ENCODE data around the gene C16orf95.

The C16orf95 gene

GRCh38 chr16:87330646-87331045 is 13.5 kb upstream of the C16orf95 start:
- DNase-seq, result no peak

DNA sequence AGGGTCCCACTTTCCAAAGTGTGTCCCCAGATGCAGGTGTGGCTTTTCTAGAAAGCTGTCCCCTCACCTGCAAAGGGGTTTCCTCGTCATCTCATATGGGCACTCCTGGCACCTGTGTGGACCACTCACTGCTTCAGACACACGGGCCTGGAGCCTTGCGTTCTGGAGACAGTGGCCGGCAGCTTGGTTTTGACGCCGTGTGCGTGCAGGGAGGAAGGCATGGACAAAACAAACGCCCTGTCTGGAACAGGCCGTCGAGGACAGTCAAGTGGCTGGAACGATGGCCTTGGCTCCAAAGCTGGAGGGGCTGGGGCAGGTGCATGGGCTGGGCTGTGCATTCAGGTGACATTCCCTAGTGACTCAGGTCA is 13.0 kb upstream of the C16orf95 start:
- no peak for DNase-seq

- DNase-seq, result no peak
Measured at GRCh38 chr16:87329436-87330256, 12.5 kb upstream of the C16orf95 start.

GRCh38 chr16:87328846-87329245 is 11.7 kb upstream of the C16orf95 start:
- DNase-seq, result no peak

DNA sequence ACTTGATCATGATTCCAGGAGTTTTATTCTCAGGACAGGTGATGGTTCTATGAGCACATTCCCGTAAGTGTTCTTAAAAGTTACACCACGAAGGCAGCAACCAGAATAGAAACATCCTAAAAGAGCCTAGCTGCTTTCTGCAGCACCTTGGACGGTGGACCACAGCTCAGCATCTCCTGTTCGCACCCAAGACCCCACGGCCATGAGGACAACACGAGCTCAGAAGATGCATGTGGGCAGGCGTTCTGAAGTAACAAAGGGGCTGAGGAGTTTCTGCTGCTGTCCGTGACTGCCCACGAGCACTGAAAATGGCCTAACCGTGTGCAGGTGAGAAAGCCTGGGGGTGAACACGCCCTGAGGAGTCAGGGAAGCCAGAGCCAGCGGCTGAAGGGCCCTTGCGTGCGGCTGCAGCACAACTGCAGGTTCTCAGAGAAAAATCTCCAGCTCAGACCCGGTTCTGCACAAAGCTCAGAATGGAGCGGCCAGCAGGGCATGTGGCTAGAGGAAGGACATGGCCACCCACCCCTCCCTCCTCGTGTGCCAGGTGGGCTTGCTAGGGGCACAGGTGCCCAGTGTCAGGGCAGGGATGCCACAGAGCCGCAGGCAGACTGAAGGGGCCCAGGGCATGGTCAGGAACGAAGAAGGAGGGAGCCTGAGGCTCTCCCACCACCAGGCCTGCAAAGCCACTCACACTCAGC is 10.8 kb upstream of the C16orf95 start:
- DNase-seq, result no peak

DNA sequence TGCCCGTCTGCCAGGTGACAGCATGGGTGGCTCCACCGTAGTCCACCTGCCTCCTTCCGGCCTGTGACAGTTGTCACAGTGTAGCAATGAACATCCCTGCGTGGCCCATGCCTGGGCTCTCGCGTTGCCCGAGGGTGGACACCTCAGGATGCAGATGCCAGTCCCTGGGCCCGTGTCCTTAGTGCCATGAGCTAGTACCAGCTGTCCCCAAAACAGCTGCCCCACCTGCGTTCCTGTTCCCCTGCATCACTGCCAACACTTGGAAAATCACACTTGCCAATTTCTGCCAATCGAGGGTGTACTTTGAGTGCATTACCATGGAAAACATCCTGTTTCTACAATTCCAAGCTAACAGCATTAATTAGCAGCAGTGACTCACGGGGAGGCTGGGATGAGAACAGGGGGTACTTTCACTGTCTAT is 9.0 kb upstream of the C16orf95 start:
- no peak for DNase-seq

DNA sequence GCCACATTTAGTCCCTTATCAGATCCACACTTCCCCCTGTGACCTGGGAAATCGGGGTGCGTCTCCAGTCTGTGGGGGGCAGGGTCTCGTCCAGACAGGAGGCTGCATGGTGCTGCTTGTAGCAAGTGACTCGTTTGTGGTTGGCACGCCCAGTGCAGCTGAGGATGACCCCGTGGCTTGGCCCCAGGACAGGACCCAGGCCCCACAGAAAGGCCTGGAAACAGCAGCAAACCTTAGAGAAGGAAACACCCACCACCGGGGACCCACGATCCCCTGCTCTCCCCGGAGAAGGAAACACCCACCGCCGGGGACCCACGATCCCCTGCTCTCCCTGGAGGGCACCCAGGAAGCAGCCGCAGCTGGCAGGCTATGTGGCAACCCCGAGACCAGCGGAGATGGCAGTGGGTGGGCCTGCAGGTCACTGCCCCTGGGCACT is 8.2 kb upstream of the C16orf95 start:
- DNase-seq, result no peak

DNA sequence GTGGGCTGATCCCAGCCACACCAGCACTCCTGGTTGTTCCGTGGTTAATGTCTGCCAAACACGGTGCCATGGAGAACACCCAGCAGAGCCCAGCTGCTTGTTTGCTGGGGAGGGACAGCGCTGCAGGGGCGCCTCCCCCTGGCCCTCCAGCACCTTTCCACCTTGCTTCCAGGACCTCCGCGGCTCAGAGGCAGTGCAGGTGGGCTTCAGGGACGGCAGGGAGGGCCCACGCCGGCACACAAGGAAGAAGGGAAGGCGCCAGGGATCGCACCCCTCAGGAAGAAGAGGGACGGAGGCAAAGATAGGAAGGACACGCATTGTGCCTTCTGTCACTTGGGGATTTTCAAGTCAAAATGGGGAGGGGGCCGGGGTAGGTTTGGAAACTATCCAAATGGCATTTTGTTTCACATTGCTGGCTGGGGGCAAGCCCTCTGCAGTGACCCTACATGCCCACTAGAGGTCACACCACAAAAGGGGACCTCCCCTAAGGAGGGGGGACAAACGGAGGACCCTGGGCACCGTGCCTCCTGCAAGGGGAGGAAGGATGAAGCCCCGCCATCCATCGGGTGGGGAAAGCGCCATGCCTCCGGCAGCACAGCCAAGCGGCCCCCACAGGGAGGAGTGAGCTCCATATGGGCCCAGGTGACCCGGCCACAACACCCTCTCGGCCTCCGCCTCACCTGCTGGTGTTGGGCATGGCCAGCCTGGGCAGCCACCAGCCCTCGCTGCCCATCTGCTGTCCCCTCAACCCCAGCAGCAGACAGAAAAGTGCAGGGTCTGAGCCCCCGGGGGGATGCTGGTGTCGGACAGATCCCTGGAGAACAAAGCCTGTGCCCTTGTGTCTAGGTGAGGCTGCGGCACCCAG is 7.5 kb upstream of the C16orf95 start:
- peak; percentile 27 to 30 for DNase-seq

GRCh38 chr16:87323727-87324410 is 6.7 kb upstream of the C16orf95 start:
- DNase-seq, result no peak

DNA sequence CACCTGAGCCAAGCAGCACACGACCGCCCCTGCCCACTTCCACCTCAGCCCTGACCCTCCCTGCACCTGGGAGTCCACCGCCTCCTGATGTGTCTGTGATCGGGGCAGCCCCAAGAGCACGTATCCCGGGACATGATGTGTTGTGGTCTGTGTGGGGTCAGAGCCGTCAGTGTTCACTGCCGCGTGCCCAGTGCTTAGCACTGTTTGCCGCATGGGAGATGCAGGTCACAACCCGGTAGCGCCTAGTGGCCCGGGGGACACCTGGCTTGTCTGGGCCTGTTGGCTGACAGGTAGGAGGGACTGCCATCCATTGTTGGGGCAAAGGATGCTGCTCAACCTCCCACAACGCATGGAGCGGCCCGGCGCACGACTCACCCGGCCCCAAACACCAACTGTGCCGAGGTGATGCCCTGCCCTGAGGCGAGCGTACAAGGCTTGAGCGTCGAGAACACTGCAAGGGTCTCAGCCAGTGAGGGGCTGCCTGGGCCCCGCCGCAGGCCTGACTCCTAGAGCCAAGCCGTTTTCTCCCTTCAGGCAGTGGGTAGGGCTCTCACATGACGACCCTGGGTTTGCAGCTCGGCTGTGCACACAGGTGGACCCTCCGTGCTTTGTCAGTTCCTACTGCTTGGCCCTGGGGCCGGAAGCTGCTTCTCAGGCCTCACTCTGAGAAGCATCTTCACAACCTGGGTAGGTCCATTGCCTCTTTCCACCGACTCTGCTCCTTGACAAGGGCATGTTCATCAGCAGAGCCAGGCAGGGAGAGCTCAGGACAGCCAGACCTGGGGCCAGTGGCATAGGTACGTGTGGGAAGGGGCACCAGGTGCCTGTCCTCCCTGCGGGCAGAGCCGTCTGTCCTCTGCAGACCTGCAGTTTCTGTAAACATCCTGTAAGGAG is 5.9 kb upstream of the C16orf95 start:
- no peak for DNase-seq

DNA sequence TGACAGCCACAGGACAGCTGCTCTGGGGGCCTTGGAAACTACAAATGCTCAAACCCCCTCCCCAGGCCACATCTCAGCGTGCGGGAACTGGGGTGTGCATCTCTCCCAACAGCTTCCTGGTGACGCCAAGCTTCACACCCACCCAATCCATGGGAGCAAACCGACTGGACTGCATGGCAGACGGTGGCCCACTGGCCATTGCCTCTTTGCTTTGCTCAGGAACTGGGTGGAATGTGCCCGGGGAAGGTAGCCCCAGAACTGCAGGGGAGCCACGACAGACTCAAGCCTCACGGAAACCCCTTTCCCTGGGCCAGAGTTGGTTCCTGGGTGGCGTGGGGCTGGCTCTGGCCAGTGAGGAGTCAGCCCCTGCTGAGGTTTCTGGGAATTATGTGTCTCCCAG is 5.2 kb upstream of the C16orf95 start:
- DNase-seq, result no peak

- no peak for DNase-seq
Measured at GRCh38 chr16:87321336-87322107, 4.3 kb upstream of the C16orf95 start.

- no peak for DNase-seq
Measured at GRCh38 chr16:87320510-87321227, 3.5 kb upstream of the C16orf95 start.

GRCh38 chr16:87319997-87320491 is 2.9 kb upstream of the C16orf95 start:
- DNase-seq, result no peak

DNA sequence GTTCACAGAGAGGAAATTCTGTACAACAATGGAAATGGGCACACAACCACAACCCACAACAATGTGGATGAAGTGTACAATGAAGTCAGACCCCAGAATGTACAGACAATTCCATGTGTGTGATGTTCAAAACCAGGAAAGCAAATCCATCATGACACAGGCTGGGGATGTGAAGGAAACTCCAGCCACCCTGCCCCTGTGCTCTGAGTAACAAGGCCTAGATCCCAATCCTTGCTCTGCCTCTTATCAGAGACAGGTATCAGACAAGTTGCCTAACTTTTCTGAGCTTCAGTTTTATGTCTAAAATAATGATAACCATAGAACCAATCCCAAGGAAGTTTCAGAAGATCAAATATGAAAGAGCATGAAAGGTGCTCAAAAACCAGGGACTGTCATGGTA is 1.8 kb upstream of the C16orf95 start:
- no peak for DNase-seq

GRCh38 chr16:87317750-87318644 is 805 bp upstream of the C16orf95 start:
- peak in 1 of 2 experiments; percentile 29 for DNase-seq

DNA sequence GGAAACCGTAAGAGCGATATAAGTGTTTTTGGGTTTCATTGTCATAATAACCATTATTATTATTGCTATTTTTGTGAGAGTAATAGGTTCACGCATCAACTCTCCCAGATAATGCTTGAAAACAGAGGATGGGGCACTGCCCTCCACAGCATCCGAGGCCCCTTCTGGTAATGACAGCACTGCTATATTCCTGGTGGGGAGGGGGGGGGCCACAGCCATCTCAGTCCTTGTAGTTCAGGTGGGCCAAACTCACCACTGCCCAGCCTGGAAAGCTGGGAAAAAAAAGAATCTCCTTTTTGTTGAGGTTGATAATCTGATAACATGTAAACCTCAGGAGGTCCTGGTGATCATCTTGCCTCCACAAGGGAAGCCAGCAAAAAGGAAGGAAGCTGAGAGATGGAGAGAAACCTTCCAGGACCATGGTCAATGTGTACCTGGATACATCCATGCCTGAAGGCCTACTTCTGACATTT is 706 bp downstream of the C16orf95 start:
- DNase-seq, result no peak

GRCh38 chr16:87314990-87315420 is 2.2 kb downstream of the C16orf95 start:
- DNase-seq, result no peak

DNA sequence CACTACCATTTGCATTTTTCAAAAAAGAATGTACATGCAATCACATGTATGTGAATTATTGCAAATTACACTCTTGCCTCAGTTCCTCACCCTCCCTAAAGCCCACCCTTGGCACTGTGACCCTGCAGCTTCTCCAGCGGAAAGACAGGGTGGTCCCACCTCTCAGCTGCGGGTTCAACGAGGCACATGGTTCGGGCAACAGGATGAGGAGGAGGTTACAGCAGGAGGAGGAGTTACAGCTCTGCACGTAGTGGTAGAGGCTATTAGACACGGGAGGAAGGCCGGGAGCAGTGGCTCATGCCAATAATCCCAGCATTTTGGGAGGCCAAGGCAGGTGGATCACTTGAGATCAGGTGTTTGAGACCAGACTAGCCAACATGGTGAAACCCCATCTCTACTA is 5.2 kb downstream of the C16orf95 start:
- no peak for DNase-seq

All from activated CD4-positive, alpha-beta T cell treated with anti-CD3 and anti-CD28 coated beads, Interleukin-2, amount 50 U/mL, for 4 hours (primary cell).